HG02938 (cell line): ENCODE measurements around the gene IGF1R.

ENCODE experiments used
- ATAC-seq: cut with Tn5 transposase; IDR thresholded peaks from one replicate; pipeline ENCODE4 v1.9.1; 2021; ENCODE audit warnings: mild to moderate bottlenecking, moderate library complexity; ENCODE audit not compliant: unreplicated experiment

IGF1R gene

DNA sequence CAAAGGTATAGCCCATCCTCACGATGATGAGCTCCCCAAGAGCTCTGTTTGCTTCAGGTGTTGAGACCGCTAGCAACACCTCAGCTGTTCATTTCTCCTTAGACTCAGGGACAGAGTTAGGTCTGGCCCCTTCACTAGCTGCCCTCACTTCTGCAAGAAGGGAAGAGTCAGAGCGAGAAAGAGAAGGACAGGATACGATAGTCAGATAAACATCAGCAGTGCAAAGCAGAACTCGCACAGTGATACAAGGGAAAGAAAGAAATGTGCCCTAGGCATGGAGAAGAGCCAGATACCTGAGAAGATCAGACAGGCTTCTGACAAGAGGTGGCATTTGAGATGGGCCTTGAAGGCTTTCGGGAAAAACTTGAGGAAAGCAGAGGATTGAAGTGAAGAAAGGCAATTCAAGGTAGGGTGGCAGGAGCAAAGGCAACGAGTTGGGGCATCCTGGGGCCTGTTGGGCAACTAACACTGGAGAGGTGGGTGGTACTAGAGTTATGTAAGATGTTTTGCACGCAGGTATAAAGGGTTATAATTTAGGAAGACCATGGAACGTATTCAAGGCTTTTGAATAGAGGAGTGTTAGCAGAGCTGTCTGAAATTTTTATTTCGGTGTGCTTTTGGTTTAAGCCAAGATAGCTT lies 253.2 kb downstream of the IGF1R start:
- no peak for ATAC-seq

DNA sequence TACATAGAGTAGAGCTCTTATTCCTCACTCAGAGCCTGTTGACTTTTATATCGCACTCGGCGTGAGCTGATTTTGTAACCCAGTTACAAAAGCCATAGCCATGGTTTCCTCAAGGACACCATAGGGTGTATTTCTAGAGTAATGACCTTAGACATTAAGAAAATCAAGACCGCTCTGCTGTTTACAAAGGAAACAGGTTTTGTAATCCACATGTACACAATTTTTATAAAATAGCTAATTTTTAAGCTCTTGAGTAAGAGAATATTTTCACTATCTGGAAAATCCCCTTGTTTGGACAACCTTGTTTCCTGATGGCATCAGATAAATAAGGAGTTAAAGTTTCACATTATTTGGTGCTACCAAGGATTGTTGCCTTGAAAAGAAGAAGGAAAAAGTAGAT lies 254.6 kb downstream of the IGF1R start:
- ATAC-seq = no peak

DNA sequence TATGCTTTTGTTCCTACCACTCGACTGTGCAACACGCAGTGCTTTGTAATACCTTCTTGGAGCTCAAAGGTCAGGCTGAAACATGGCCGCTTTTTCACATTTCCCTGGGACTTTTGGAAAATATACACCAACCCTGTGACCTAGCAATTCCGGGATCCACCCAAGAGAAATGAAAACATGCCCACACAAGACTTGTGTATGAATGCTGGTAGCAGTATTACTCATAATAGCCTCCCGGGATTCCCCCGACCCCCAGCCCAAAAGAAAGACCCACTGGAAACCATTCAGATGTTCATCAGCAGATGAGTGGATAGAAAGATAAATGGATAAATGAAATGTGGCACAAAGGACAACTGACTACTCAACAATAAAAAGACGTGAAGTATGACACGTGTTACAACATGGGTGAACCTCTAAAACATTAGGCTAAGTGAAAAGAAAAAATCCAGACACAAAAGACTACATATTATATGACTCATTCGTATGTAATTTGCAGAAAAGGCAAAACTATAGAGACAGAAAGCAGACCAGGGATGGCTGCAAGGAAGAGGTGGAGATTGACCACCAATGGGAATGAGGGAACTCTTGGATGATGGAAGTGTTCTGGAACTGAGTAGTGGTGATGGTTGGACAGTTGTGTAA lies 255.2 kb downstream of the IGF1R start:
- no peak for ATAC-seq

DNA sequence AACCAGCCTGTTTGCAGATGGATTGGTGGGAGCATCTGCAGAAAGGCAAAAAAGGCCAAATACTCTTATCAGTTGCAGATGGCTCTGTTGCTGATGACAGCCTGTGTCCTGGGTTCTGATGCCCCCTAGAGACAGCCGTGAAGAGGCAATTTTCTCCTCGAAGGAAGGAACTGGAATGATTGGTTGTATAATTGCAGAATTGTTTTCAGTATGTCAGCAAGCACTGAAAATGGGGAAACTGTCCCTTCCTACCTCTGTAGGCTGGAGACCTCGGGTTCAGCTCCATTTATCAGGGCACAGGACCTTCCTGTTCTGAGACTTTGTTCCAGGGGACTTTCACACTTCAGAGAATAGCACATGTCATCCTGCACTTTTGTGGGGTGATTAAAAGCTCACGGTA lies 256.2 kb downstream of the IGF1R start:
- no peak for ATAC-seq

DNA sequence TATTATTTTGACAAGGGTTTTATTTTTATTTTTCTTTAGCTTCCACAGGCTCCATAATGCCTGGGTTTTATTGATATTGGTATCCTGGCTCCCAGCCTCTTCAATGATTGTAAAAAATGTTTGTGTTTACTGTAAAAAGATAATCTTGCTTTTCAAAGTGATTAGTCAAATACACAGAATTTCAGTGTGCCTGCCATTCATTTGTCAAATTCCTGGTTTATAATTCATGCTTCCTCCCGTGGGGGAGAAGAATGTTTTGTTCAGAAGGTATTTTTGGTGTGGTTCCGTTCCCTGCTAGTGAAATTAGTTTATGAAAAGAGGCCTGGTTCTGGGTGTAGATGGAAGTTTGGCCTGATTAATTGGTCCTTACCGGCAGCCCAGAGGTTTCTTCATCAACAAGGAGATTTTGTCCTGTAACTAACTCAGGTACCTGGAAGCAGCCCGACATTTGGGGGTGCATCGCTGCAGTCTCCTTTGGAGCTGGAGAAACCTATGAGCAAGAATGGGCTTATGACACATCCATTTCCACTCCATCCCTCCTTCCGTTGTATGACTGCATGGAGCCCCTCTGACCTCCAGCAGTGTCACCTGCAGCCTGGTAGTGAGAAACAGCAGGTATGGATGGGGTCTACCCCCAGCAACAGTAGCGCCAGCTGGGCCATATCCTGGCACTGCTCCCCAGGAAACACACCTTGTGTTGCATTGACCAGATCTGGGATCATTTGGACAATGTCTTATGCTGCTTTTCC lies 257.8 kb downstream of the IGF1R start:
- ATAC-seq = no peak

DNA sequence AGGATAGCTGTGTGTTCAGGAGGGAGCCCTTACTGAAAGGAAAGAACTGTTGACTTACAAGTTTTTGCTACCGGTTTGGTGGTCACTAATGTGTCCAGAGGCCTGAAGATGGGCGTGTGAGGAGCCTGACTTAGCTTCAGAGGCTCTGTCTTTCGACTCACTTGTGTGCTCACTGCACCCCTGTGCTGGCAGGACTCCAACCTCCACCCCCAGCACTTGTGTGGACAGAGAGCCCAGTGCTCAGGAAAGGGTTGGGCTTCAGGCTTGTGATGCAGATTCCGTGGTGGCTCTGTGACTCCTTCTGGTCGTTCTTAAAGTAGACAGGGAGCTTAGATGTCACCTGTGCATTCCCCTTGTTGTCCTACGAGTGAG lies 258.4 kb downstream of the IGF1R start:
- no peak for ATAC-seq

DNA sequence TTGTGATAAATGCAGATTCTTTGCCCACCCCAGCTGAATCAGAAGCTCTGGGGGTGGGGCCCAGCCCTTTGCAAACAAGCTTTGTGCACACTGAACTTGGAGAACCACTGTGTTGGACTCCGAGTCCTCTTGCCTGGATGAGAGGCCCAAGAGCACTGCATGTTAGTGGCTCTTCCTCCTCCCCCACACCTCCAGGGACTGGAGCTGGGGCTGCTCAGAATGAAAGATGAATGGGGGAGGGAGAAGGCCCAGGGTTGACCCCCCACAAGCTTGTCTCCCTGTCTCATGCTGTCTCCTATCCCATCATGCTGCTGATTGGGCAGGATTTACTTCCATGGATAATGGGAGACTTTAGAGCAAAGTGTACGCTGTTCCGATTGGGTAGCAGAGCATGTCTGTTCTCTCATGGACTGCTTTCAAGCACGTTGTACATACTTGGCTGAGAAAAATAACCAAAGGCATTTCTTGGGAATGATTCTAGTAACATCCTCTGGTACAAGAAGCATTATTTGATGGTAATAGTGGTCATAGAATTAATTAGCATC lies 259.7 kb downstream of the IGF1R start:
- ATAC-seq = no peak

DNA sequence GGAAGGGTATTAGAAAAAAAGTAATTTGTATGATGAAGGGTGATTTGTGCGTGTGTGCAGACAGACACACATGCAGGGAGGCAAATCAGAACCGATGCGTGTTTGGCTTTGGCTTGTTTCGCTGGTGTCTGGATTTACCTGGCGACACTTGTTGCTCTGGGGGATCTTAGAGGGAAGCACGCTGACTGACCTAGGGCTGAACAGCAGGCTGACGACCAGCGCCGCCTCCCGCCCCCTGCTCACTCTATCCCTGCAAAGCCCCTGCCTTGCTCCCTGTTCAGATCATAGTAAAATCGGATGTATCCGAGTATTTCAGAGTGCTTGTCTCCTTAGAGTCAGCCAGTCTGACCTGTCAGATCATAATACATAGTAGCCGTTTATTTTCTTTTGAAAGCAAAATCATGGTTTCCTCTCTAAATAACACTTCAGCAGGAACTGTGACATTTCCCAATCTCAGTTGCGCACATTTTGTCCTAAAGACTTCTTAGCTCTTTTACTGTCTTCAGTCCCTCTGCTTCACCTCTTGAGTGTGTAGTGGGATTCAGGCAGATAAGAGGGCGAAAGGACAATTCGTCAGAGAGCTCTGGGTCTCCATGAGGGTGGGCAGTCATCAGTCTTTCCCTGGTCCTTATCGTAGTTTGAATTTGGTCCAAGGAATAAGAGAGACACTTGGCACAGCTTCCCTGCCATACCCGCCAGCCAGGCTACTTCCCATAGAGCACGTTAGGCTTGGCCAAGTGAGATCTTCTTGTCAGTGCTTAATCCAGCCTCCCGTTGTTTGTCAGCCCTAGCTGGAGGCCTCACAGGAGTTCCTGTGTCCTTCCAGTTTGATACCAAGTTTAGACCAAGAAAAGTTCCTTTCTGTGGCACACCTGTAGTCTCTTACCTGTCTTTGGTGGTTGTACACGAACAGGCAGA lies 261.9 kb downstream of the IGF1R start:
- ATAC-seq = no peak

DNA sequence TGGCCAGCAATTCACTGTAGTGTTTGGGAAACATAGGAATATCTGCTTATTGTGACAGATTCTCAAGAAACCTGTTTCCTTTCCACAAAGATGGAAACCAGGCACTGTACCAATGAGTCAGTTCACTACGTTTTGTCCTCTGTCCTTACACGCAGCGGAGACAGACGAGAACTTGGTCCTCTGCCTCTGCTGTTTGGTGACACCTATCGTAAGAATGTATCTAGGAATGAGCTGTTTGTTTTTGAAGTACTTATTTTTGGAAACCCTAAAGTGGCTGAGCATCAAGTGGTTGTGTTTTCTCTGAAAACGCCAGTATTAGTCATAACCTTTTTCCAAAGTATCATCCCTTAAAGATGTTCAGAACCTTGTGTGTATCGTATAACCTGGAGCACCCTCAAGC lies 266.3 kb downstream of the IGF1R start:
- no peak for ATAC-seq

DNA sequence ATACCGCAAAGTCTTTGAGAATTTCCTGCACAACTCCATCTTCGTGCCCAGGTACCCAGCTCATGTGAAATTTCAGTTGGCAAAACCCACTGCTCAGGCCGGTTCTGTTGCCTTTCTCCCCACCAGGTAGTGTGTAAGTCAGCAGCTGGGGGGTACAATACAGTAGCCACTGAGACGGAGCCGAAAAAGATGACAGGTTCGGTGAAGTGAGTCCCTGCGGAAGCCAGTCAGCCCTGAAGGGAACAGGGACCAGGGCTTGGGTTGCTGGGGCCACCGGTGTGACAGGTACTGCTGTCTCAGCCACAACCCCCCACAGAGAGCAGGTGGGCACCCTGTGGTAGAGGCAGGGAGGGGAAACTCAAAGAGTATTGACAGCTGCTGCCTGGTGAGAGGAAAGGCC lies 268.5 kb downstream of the IGF1R start:
- no peak for ATAC-seq

DNA sequence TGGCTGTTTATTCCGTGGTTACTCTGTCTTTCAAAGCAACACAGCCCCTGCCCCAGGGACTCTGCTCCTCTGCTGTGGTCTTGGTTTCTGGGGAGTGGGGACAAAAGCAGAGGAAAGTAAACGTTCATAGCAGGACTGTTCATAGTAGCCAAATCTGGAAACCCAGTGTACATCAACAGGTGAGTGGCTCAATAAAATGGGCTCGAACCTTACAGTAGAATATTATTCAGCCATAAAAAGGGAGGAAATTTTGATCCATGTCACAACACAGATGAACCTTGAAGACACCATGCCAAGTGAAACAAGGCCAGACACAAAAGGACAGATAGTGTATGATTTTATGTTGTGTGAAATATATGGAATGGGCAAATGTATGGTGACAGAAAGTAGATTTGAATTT lies 269.1 kb downstream of the IGF1R start:
- no peak for ATAC-seq

DNA sequence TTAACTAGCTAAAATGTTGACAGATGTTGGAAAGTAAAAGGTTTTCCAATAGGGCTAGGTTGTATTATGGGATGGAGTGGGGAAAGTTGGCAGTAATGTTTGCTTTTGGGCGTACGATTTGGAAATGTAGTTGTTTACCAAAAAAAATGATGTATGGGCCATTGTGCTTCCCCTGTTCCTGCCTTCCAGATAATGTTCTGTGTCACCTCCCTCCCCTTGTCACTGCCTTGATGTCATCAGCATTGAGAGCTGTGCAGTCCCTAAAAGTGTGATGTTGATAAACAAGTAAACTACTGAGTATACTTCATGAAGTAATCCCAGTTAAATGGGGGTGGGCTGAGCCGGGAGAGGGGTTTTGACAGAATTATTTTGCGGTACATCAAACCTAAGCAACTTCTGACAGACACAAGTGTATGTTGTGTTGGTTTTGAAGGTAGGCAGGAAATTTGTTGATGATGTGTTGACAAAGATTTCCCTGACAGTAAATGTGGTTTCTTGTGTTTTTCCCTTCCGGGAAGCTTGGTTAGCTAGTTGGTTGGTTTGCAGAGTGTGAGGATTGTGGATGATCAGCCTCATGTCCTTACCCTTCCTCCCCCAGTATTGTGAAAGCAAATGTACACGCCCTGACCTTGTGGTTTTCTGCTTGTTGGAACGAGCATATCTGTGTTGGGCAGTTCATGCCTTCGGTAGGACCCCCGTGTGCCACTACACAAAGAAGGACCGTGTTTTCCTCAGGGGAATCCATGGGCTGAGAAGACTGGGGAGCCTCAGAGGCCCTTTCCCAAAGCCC lies 271.9 kb downstream of the IGF1R start:
- ATAC-seq = no peak

DNA sequence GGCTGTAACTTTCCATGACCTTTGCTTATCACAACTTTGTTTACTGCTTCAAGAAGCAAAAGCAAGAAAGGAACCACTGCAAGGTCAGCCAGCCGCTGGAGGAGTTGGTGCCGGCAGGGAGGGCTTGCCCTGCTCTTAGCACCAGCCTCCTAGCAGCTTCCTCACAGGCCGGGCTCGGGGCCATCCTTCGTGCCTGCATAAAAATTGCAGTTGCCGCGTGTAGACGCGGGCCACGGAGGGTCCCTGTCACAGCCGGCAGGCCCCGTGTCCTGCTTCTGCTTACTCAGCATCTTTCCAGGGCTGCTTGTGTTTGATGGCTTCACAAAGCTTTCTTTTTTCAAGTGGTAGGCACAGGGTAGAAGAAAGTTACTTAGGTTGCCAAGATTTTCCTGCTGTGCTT lies 274.8 kb downstream of the IGF1R start:
- no peak for ATAC-seq

DNA sequence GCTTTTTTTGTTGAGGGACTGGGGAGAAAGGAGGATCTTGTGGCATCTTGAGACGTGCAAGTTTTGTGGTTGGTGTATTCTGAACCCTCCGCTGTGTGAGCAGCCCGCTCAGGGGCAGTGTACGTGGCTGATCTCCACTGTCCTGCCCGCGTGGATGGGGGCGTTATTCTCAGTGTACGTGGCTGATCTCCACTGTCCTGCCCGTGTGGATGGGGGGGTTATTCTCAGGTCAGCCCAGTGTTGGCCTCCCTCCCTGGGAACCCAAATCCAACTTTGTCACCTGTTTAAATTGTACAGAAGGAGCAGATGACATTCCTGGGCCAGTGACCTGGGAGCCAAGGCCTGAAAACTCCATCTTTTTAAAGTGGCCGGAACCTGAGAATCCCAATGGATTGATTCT lies 275.2 kb downstream of the IGF1R start:
- ATAC-seq = no peak

DNA sequence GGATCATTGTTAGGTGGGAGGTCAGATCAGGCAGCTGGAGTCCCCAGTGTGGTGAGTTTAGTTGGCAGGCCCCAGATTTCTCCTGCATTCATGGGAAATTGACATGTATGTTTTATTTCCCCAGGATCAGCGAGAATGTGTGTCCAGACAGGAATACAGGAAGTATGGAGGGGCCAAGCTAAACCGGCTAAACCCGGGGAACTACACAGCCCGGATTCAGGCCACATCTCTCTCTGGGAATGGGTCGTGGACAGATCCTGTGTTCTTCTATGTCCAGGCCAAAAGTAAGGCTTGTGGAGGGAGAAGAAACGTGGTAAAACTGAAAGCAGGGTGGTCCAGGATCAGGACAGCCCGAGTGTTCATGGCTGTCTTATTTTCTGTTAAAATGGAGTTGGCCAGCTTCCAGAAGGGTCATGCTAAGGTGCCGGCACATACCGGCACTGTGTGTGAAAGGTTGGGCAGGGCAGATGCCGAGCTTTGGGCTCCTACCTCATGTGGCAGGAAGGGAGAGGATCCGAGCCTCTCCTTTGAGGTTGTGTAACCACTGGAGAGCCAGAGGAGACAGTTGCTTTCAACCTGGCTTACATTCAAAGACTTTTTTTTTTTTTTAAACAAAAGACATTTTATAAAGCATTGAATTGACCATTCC lies 276.2 kb downstream of the IGF1R start:
- ATAC-seq = no peak

DNA sequence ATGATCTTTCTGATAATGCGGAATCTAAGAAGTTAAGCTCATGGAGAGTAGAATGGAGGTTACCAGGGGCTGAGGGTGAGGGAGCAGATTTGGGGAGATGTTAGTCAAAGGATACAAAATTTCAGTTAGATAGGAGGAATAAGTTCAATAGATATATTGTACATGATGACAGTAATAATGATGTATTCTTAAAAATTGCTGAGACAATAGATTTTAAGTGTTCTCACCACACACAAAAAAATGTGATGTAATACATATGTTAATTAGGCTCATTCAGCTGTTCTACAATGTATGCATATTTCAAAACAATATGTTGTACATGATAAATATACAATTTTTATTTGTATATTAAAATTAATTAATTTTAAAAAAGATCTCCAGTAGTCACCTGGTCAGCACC lies 277.9 kb downstream of the IGF1R start:
- ATAC-seq = no peak

DNA sequence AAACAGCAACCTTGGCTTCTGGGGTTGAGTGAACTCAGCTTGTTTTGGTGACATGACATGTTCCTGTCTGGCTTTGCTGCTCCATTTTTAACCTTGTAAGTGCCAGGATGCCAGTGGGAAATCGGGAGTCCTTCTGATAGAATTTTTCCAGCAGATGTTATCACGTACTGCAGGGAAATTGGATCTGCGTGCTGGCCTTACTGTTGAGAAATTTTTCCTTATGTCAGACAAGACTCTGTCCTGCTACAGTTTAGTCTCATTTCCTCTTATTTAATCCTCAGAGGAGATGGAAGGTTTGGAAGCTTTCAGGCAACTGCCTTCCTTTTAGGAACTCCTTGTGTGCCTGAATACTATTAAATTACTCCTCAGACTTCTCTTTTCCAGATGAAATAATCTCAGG lies 278.7 kb downstream of the IGF1R start:
- ATAC-seq = no peak

DNA sequence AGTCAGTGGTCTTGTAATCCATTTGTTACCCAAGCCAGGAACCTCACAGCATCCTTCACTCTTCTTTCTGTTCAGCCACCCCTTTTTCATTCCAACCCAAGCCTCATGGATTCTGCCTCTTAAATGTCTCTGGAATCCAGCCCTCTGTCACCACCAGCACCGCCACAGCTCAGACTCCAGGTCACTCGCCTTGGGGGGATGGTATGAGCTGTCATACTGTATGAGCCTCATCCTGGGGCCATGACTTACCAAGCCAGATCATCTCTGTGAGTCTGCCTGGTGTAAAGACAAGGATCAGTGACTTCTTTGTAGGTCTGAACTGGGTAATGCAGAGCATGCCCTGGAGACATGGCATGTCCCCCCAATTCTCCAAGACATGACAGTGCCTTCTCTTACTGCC lies 279.7 kb downstream of the IGF1R start:
- ATAC-seq = no peak

DNA sequence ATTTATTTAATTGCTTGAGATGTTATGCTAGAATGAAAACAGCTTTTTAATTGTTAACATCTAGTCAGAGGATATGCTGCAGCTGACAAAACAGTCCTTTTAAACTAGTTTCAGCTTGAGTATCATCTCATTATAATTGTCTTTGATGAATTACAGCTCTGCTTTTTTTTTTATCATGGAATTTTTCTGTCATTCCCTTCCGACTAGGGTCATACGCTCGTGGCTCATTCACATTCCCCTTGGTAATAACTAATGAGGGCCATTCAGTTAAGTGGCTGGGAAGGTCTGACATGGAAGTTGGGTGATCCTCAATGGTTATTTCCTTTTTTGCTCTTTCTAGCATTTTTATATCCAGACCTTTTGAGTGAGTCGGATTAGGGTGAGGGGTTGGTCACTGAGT lies 282.2 kb downstream of the IGF1R start:
- no peak for ATAC-seq

DNA sequence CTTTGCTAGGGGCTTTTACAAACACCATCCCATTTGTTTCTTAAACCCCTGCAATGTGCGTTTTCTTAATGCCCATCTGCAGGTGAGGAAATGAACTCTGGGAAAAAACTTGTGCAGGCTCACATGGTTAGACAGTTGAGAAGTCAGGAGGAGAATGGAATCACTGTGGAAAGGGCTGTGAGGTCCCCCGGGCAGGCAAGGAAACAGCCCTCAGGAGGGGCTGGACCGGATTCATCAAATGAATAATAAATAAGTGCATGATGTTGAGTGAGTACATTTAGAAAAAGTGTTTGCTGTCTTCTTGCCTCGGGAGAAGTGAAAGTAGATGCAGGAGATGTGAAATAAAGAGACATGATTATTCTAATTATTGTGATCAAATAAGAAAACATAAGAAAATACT lies 282.7 kb downstream of the IGF1R start:
- no peak for ATAC-seq
